ENCODE measurements around the gene TEAD1.

- TF ChIP-seq, protein P1, sequence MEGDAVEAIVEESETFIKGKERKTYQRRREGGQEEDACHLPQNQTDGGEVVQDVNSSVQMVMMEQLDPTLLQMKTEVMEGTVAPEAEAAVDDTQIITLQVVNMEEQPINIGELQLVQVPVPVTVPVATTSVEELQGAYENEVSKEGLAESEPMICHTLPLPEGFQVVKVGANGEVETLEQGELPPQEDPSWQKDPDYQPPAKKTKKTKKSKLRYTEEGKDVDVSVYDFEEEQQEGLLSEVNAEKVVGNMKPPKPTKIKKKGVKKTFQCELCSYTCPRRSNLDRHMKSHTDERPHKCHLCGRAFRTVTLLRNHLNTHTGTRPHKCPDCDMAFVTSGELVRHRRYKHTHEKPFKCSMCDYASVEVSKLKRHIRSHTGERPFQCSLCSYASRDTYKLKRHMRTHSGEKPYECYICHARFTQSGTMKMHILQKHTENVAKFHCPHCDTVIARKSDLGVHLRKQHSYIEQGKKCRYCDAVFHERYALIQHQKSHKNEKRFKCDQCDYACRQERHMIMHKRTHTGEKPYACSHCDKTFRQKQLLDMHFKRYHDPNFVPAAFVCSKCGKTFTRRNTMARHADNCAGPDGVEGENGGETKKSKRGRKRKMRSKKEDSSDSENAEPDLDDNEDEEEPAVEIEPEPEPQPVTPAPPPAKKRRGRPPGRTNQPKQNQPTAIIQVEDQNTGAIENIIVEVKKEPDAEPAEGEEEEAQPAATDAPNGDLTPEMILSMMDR (IDR thresholded peaks at IDR 0.05) = peak; percentile 62 to 85 (median 68)
- no peak for TF ChIP-seq EP300 (IDR thresholded peaks at IDR 0.05; ENCODE audit: low read depth)
- peak in 2 of 3 donors; percentile 8 to 11 for TF ChIP-seq POLR2AphosphoS5 (IDR thresholded peaks at IDR 0.05)
- TF ChIP-seq POLR2A (IDR thresholded peaks at IDR 0.05) = no peak
Measured at GRCh38 chr11:12888525-12889158, 214.4 kb downstream of the TEAD1 start.
